NCI-H345 (cell line): Measurements from ENCODE around the gene KCNC1.

Experiments used
- DNase-seq: peaks from one replicate; lab custom pipeline; 2025; lab: John Stamatoyannopoulos, UW

Gene KCNC1

GRCh38 chr11:17793642-17794170 lies 59.1 kb downstream of the KCNC1 start:
- DNase-seq, result no peak

GRCh38 chr11:17794981-17795380 lies 60.4 kb downstream of the KCNC1 start:
- DNase-seq, result no peak

GRCh38 chr11:17796154-17796553 lies 61.6 kb downstream of the KCNC1 start:
- no peak for DNase-seq

GRCh38 chr11:17798253-17798652 lies 63.7 kb downstream of the KCNC1 start:
- peak; percentile 38 for DNase-seq

- no peak for DNase-seq
Measured at GRCh38 chr11:17798716-17799115, 64.1 kb downstream of the KCNC1 start.

- DNase-seq, result no peak
Measured at GRCh38 chr11:17799147-17799546, 64.6 kb downstream of the KCNC1 start.

GRCh38 chr11:17801166-17801565 lies 66.6 kb downstream of the KCNC1 start:
- DNase-seq, result no peak

- DNase-seq, result no peak
Measured at GRCh38 chr11:17802491-17802890, 67.9 kb downstream of the KCNC1 start.

GRCh38 chr11:17803754-17804334 lies 69.3 kb downstream of the KCNC1 start:
- peak; percentile 12 for DNase-seq

- no peak for DNase-seq
Measured at GRCh38 chr11:17805043-17805442, 70.5 kb downstream of the KCNC1 start.

- DNase-seq, result no peak
Measured at GRCh38 chr11:17805873-17806272, 71.3 kb downstream of the KCNC1 start.

GRCh38 chr11:17807034-17807433 lies 72.5 kb downstream of the KCNC1 start:
- DNase-seq, result no peak

- DNase-seq, result no peak
Measured at GRCh38 chr11:17810041-17810440, 75.5 kb downstream of the KCNC1 start.

- DNase-seq, result no peak
Measured at GRCh38 chr11:17810746-17811145, 76.2 kb downstream of the KCNC1 start.

GRCh38 chr11:17811352-17811751 lies 76.8 kb downstream of the KCNC1 start:
- no peak for DNase-seq

- DNase-seq, result peak; percentile 90
Measured at GRCh38 chr11:17812091-17812864, 77.7 kb downstream of the KCNC1 start.

- DNase-seq, result no peak
Measured at GRCh38 chr11:17812865-17813187, 78.2 kb downstream of the KCNC1 start.

GRCh38 chr11:17813391-17814059 lies 78.9 kb downstream of the KCNC1 start:
- no peak for DNase-seq

GRCh38 chr11:17814546-17814945 lies 80.0 kb downstream of the KCNC1 start:
- no peak for DNase-seq

GRCh38 chr11:17816232-17816931 lies 81.8 kb downstream of the KCNC1 start:
- no peak for DNase-seq

GRCh38 chr11:17821648-17822400 lies 87.2 kb downstream of the KCNC1 start:
- no peak for DNase-seq

GRCh38 chr11:17822401-17822781 lies 87.8 kb downstream of the KCNC1 start:
- DNase-seq, result no peak
